Amygdala (tissue), 56 donors: ENCODE results near the gene FASTK.

Experiments used
- DNase-seq, 56 donors: peaks; one replicate each; lab custom pipeline; 2025; lab: John Stamatoyannopoulos, UW

The FASTK gene

DNA sequence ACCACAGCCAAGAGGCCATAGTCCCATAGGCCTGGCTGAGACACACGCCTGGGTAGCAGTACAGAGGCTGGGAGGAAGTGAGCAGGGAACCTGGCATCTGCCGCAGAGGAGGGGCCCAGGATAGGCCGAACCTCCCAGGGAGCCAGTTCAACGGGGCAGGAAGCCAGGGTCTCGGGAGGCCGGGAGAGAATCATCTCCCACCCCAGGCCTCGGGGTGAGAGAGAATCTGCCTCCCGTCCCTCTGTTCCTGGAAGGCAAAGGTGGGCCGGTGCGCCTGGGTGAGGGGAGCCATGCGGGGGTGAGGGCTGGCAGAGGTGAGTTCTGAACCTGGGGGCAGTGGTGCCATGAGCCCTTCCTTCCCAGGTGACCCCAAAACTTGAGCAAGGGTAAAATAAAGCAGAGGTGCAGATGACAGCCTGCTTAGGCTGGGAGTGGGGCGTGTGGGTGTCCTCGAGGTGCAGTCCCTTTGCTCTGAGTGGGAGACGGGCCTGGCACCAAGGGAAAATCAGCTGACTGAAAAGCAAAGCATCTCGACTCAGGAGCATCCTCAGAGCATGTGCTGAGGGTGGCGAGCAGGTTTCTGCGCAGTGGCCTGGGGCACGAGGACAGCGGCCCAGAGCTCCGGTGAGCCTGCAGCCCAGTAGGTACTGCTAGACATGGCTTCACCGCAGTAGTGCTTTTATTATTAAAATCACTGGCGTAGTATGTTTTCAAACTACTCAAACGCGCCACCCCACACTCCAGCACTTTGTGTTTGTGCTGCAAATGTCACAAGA, 21.2 kb upstream of the FASTK start:
- no peak for DNase-seq

DNA sequence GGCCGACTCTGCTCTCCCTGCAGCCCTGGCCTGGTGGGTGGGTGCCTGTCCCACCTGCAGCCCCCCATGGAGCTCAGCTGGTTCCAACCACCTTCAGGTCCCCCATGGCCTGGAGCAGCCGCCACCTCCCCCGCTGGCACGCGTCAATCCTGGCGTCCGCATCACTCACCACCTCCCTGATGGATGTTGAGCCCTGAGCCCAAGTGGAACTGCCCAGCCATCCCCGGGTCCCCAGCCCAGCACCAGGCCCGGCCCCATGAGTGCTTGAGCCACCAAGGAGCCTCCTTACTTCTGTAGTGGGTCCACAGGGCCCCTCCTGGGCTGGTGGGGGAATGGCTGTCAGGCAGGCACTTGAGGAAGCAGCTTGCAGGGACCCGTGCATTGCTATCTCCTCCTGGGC, 20.3 kb upstream of the FASTK start:
- no peak for DNase-seq

DNA sequence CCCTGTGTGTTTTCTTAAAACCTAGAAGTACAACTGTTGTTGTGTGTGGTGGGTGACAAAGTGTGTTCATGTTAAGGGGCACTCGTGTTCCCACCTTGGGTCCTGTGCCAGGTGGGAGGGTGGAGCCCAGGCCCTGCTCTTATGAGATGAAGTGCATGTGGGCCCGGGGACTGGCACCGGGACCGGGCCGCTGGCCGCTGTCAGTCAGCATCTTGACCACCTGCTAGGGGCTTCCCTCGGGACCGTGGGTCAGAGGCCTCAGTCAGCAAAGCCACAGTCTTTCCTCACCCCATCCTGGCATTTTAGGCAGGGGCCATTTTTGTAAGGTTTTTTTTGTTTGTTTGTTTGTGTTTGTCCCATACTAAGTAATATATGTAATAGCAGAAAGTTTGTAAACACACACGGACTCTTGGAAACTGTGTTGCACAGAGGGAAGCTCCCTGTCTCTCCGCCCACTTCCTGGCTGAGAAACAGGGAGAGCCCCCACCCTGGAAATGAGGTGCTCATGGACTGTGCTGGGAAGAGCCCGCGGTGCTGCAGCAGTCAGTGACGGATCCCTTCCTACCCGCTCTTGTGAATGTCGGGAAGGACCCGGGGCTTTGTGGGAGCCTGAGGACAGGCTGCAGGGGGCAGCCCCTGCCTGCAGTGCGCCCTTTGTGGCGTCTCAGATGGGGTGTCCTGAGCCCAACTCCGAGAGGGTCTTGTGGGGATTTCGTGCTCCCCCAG, 19.0 kb upstream of the FASTK start:
- peak in 1 of 56 donors; percentile 20 for DNase-seq

DNA sequence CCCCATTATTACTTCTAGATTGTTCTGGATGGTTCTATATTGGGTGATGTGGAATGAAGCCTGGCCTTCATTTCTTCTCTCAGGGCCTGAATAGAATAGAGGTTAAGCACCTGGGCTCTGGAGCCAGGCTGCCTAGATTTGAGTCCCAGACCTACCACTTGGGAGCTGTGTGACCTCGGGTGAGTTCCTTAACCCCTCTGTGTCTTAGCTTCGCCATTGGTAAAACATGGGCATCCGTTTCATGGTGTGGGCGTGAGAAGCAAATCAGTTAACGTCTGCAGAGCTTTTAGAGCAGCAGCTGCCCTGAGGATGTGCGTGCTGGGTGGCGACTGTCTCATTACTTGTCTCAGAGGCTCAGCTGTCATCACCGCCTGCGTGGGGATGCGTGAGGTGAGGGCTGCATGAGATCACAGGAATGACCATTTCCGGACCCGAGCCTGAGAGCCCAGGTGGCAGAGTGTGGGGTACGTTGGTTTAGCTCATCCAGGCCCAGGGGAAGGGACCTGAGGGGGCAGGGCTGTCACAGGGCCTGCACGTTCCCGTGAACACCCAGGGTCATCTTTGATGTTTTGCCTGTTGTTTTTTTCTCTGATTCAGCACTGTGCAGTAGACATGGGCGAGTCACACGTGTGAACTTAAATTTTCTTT, 15.3 kb upstream of the FASTK start:
- peak in 3 of 56 donors; percentile 16 to 25 (median 21) for DNase-seq

DNA sequence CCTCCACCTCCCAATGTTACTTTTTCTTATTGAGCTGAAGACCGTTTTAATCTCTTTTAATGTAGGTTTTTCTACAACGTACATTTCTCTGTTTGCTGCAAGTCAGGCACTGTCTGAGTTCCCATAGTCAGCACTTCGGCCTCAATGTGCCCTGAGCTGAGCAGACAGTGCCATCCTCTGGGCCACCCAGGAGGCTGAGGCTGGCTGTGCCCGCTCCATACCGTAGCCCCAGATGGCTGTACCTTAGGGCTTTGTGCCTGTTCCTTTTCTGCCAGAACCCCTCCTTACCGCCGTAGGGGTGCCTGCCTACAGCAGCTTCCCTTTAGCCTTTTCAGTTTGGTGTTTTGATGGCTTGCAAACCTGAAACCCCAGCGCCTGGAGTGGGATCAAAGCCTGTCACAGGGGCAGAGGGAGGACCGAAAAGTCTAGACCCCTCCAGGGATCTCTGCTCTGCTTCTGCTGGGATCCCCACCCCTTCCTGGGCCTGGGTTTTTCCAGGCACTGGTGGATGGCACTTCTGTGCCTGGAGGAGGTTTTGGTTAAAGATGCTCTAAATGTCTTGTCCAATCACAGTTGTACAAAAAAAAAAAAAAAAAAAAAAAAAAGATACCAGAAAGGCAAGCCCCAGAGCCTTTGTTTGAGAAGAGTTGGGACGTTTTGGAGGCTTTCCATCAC, 14.7 kb upstream of the FASTK start:
- peak in 1 of 56 donors; percentile 57 for DNase-seq

DNA sequence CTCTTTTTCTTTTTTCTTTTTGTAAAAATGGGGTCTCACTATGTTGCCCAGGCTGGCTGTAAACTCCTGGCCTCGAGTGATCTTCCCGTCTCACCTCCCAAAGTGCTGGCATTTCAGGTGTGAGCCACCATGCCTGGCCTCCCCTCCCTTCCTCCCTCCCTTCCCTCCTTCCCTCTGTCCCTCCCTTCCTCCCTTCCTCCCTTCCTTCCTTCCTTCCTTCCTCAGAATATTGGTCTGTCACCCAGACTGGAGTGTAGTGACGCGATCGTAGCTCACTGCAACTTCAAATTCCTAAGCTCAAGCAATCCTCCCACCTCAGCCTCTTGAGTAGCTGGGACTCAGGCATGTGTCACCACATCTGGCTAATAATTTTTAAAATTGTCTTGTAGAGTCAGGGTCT, 14.1 kb upstream of the FASTK start:
- no peak for DNase-seq

DNA sequence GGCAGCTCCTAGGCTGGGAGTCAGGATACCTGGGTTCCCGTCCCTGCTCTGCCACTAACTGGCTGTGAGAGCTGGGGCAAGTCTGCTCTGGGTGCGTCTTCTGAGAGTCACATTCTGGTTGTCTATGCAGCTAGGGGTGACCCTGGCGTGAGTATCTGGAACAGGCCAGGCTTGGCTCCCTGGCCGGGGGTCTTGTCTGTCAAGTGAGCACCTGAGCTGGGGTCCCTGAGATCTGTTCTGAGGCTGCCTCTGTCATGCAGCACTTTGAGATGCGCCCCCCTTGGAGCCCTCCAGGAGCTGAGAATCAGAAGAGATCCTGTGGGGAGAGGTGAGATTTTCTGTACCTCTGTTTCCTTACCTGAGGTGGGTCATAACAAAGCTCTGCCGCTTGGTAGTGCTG, 13.1 kb upstream of the FASTK start:
- DNase-seq = no peak

DNA sequence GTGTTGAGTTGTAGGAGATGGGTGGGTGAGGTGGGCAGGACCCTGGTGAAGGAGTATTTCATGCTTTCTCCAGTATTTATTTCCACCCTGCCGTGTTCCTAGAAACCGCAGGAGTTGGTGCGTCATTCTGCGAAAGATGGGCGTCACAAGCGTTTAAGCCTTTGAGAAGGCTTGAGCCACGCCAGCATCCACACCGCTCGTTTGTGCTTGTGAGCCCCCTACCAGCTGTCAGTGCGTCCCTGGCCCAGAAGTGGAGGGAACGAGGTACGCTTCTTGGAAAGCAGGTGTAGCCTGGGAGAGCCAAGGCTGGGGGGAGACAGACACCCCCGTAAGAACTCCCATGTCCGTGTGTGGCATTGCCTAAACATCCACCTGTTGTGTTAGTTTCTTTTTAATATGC, 11.4 kb upstream of the FASTK start:
- DNase-seq = no peak

DNA sequence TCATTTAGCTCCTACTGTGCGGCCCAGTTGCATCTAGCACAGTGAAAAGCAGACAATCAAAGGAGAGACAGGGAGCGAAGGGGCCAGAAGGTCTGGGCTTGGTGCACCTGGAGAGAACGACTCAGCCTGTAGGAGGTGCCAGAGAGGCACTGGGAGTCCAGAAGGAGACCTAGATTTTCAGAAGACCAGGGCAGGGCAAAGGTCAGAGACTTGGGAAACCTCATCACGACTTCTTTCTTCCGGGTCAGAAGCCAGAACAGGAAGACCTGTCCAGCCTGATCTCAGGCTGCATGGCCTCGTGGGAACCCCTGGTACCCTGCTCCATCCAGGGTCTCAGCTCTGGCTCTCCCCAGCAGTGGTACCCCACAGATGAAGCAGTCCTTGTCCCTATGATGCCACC, 10.8 kb upstream of the FASTK start:
- no peak for DNase-seq

DNA sequence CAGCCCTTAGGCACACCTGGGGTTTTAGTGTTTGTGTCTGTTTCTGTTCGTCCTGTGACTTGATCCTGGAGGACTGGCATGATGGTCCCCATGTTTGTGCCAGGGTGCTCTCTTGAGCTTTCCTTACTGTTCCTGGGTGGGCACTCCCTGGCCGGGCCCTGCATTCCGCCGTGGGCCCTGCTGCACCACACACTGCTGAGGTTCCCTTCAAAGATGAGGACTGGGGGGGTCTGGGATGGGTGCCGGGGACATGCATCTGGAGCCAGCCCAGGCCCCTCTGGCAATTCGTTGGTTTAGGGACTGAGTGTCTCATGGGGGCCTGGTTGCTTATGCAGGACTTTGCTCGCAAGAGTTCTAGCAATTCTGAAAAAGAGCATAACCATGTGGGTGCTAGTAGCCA, 10.4 kb upstream of the FASTK start:
- DNase-seq = no peak

DNA sequence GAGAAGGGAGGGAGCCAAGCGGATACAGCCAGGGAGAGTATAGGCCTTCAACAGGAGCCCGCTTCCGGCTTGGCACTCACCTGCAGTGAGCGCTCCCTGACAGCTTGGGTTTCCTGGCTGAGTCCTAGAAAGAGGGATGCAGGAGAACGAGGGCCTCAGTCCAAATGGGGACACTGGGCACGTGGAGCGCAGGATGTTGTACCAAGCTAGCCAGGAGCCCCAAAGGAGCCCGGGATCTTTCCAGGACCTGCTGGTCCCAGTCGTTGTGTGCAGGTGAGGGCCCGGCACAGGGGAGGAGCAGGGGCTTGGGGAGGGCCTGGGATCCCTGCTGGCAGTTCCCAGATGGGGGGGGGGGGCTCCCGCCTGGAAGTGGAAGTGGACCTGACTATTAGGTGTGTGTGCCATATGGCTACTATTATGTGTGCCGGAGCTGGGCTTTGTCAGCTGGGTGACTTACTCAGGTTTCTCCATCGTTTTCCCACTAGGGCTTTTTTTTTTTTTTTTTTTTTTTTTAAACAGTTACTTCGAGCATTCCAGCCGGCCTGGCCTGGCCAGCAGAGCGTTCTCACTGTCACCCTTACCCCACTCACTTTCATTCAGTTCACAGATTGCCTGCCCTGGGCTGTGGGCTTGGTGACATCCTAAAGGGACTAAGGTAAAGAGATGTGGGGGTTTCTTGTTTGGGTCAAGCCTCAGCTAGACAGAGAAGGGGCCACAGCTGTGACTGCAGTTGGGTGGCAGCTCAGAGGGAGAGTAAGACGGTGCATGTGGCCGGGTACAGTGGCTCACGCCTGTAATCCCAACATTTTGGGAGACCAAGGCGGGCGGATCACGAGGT, 9.5 kb upstream of the FASTK start:
- DNase-seq = no peak

DNA sequence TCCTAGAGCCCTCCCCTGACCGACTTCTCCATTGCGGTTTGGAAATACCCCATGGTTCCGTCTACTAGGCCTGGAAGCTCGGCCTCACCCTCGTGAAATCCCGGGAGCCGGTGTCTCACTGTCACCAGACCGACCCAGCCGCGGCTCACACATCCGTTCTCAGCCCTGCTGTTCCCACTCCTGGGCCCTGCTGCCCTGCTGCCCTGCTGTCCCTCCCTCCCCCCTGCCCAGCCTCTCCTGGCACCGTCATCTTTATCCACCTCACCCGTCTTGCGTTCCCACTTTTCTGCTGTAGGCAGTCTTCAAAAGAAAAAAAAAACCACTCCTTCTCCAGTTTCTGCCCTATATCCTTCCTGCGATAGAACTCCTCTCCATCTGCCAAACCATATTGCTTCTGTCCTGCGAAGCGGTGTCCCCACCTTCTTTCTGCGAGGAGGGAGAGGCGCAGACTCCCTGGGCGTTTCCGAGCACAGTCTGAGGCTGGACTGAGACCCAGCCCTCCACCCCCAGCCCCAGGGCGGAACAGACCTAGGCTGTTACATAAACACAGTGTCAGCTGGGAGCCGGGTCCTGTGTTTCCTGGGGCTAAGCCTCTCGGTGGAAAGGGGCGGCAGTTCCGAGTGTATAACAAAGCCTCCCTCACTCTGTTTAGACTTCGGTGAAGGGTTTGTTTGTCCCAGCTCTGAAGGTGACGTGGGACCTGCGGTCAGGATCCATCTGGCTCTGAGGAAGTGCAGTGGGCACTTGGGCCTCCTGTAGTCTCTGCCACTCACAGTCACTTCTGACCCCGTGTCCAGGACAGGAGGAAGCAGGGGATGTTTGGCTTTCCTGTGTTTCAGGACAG, 8.5 kb upstream of the FASTK start:
- DNase-seq = peak in 24 of 56 donors; percentile 16 to 50 (median 38)

DNA sequence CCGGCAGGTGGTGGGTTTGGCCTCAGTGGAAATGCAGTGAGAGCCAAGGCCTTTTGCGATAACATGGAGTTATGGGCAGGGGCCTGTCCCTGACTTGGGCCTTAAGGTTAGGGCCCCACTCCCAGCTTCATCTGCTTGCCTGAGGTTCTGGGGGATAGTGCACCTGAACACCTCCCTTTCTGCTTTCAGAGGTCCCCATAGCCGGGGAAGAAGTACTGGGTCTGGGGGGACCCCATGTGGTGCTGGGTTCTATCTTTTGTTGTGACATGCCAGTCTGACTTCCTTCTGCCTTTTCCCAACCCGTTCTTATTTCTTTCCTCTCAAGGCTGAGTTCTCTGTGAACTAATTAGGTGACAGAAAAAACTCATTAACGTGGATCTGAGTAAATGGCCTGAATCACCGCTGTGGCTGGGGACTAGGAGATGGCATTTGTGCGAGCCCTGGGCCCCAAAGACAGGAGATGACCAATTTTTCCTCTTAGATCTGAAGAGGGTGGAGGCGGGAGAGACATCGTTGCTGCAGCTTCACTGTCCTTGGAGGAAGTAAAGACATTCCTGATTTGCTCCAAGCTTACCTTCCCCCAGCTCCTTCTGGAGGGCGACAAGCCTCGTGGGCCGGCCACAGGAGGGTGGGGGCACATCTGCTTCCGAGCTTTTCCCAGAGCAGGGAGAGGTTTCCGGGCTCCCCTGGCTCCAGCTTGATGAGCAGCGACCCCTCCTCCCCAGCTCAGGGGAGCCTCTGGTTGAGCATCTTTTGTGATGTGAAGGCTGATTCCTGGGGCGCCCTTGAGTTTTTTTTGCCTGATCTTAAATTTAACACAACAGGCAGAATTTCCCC, 7.6 kb upstream of the FASTK start:
- peak in 1 of 56 donors; percentile 29 for DNase-seq

DNA sequence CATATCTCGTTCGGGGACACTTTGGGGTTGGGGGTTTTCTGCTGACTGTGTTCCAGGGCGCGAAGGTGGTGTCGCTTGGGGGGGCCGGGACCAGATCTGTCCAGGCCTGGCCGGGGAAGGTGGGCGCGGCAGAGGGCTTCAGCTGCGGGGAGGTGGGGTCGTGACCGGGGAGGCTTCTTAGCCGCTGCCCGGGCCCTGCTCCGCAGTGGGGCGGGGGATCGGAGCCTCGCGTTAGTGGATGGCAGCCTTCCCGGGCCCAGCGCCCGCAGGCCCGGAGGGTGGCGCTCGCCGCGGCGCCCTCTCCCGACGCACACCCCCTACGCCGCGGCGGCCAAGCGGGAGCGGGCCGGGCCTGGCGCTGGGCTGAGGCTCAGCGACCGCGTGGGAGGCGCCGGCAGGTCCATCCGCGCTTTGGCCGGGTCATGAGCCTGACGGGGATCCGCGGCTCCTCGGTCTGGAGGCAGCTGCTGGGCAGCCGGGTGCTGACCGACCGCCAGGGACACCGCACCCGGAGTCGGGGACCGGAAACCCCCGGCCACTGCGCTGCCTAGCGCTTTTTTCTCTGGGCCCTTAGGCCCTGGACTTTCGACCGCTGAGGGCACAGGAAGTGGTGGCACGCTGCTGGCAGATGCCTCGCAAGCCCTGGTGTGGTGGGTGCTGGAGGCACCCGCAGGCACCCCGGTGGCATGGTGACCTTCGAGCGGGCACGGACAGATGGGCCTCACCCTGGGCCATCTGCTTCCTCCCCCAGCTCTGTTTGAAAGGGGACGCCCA, 6.8 kb upstream of the FASTK start:
- DNase-seq = peak in 38 of 56 donors; percentile 13 to 76 (median 46)

DNA sequence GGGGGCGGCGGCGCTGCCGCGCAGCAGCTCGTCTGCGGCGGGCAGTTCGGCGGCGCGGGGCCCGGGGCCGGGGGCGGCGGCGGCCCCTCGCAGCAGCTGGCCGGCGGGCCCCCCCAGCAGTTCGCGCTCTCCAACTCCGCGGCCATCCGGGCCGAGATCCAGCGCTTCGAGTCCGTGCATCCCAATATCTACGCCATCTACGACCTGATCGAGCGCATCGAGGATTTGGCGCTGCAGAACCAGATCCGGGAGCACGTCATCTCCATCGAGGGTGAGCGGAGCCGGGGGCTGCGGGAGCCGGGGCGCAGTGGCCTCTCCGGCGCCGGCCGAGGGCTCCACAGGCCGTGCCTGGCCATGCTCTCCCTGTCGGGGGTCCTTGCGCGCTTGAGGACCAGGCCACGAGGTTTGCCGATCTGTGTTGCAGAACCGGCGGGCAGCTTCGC, 6.2 kb upstream of the FASTK start:
- peak in 6 of 56 donors; percentile 40 to 59 (median 48) for DNase-seq

DNA sequence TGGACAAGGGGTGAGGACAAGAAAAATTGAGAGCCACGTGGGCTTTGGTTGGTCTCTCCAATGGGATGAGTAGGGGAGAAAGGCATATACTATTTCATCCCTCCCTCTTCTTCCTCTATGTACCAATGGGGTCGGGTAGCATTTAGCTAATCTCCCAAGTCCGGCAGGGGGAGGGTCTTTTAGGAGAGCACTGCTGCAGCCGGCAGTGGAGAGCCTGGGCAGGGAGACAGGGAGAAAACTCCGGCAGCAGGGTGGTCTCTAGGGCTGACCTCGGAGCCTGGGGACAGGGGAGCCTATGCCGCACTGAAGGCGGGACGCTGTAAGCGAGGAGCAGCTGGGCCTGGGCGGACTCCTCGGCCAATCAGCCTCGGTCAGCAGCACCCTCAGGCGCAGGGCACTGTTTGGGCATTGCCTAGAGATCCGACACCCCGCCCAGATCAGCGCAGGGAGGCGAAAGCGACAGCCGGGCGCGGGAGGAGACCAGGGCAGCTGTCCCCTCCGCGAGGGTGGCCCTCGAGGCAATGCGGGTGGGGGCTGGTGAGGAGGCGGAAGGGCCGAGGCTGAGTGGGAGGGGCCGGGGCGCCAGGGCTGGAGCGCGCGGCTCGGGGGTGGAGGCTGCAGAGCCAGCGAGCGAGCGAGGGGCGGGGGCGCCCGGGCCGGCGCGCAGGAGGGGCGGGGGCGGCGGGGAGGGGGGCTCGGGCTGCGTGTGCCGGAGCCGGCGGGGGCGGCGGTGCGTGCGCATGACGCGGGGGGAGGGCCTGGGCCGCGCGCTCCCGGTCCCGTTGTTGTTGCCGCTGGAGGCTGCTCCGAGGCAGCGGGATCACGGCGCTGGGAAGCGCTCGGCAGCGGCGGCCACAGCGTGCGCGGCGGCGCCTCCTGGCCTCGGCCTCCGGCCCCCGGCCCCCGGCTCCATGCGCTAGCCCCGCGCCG, 5.3 kb upstream of the FASTK start, which contains the start of gene AGAP3:
Gene AGAP3 (plus strand): TSS at position 785 of the 930 bp plus-strand sequence. CDS start 267 bp downstream, outside the sequence.
- DNase-seq = peak; percentile 32 to 93 (median 80)
